AG09319 (cell line): ENCODE measurements around the gene LIFR.
"Not testable (repeated sequence)": the region's sequence is repeated elsewhere in the genome, so short reads cannot be mapped to it uniquely, and the experiment has no call there.

Experiments
- DNase-seq: peaks from one replicate; pipeline ENCODE4 v3.0.0-alpha.2; 2010; ENCODE audit warnings: low read depth; ENCODE audit errors: extremely low read depth
- CTCF ChIP-seq: IDR thresholded peaks from 2 replicates; pipeline ENCODE4 v1.5.1; 2011; ENCODE audit warnings: low read depth, mild to moderate bottlenecking, inconsistent platforms, low read length, moderate library complexity

The LIFR gene

GRCh38 chr5:38569180-38569579 is 12.7 kb upstream of the LIFR start:
- DNase-seq = no peak
- TF ChIP-seq CTCF = no peak

- DNase-seq = not testable (repeated sequence)
Observed at GRCh38 chr5:38567306-38567705, 10.9 kb upstream of the LIFR start.

GRCh38 chr5:38563624-38564023 is 7.2 kb upstream of the LIFR start:
- DNase-seq = no peak
- TF ChIP-seq CTCF = no peak

- no peak for DNase-seq
- no peak for TF ChIP-seq CTCF
Observed at GRCh38 chr5:38562444-38563210, 6.2 kb upstream of the LIFR start.

GRCh38 chr5:38559428-38559827 is 3.0 kb upstream of the LIFR start:
- DNase-seq = no peak
- TF ChIP-seq CTCF = no peak

GRCh38 chr5:38557792-38558191 is 1.3 kb upstream of the LIFR start:
- TF ChIP-seq CTCF = no peak
- no peak for DNase-seq

GRCh38 chr5:38557308-38557710 is 863 bp upstream of the LIFR start:
- no peak for TF ChIP-seq CTCF
- no peak for DNase-seq

GRCh38 chr5:38556088-38556598 is 303 bp downstream of the LIFR start:
- no peak for TF ChIP-seq CTCF
- peak; percentile 1 for DNase-seq
